Esophagus muscularis mucosa (tissue), 3 donors: ENCODE data around the gene AGAP9.
"Not testable (repeated sequence)": the region's sequence is repeated elsewhere in the genome, so short reads cannot be mapped to it uniquely, and the experiment has no call there.

Experiments
- CTCF ChIP-seq, 3 experiments: fragments of 200-600 bp in 2 of 3; fragments of 450-650 bp in 1 of 3; sonication (generic) in 2 of 3; IDR thresholded peaks; one replicate each; pipeline ENCODE4 v1.5.1; 2017 to 2019; ENCODE audit warnings: antibody characterized with exemption in 3 of 3, mild to moderate bottlenecking in 2 of 3, moderate library complexity in 1 of 3
- EP300 ChIP-seq: sonication (generic); formaldehyde crosslinking; IDR thresholded peaks from one replicate; pipeline ENCODE4 v1.6.1; 2017; ENCODE audit warnings: antibody characterized with exemption

- not testable (repeated sequence) for TF ChIP-seq EP300; CTCF (IDR thresholded peaks at IDR 0.05)
These were observed 58.1 kb downstream of the AGAP9 start for GRCh38 chr10:47465216-47465917.
